Natural killer cell (primary cell): ENCODE data around the gene NEDD4L. TPM values are rescaled to one million over a fixed set of nuclear protein-coding genes. Genes with fewer than 3 reads are reported as not detected.

Experiments used
- ATAC-seq, 3 donors: fragments of 150-1000 bp in 2 of 3; fragments of 200-7000 bp in 1 of 3; cut with Tn5 transposase; 1 replicate in 1 of 3; 2 replicates in 2 of 3; pipeline ENCODE4 v1.10.0; 2021; ENCODE audit warnings: mild to moderate bottlenecking in 2 of 3, moderate library complexity in 2 of 3
- DNase-seq, 2 donors: peaks; one replicate each; pipeline versions ENCODE4 v3.0.0 to v3.0.0-alpha.2; 2013 to 2021; ENCODE audit warnings: mixed read lengths in 1 of 2
- H3K27ac ChIP-seq: one replicate; pipeline ENCODE4 v1.5.1; 2013; ENCODE audit warnings: mild to moderate bottlenecking, low read length
- H3K27me3 ChIP-seq: one replicate; pipeline ENCODE4 v1.6.1; 2013; ENCODE audit warnings: low read length; ENCODE audit not compliant: control insufficient read depth, insufficient read depth
- H3K36me3 ChIP-seq: one replicate; pipeline ENCODE4 v1.6.1; 2013; ENCODE audit warnings: low read length; ENCODE audit not compliant: control insufficient read depth, insufficient read depth
- H3K4me1 ChIP-seq: one replicate; pipeline ENCODE4 v1.6.1; 2013; ENCODE audit warnings: low read length; ENCODE audit not compliant: control insufficient read depth, insufficient read depth
- H3K4me3 ChIP-seq: one replicate; pipeline ENCODE4 v1.5.1; 2013; ENCODE audit warnings: low read length
- H3K9me3 ChIP-seq: one replicate; pipeline ENCODE4 v1.6.1; 2013; ENCODE audit warnings: low read length; ENCODE audit not compliant: control insufficient read depth, insufficient read depth
- H3K27ac Mint-ChIP-seq, 2 donors: one replicate each; pipeline ENCODE4 v1.8.0; 2022; ENCODE audit warnings: mild to moderate bottlenecking in 2 of 2, mixed read lengths in 2 of 2, moderate library complexity in 1 of 2
- H3K27me3 Mint-ChIP-seq, 2 donors: one replicate each; pipeline ENCODE4 v1.8.0; 2022; ENCODE audit warnings: low read depth in 2 of 2, mixed read lengths in 2 of 2
- H3K36me3 Mint-ChIP-seq: one replicate; pipeline ENCODE4 v1.8.0; 2022; ENCODE audit warnings: mixed read lengths
- H3K4me1 Mint-ChIP-seq, 2 donors: one replicate each; pipeline ENCODE4 v1.8.0; 2022; ENCODE audit warnings: mixed read lengths in 2 of 2
- H3K4me3 Mint-ChIP-seq: one replicate; pipeline ENCODE4 v1.8.0; 2022; ENCODE audit warnings: mild to moderate bottlenecking, moderate library complexity, mixed read lengths
- H3K9me3 Mint-ChIP-seq, 2 donors: one replicate each; pipeline ENCODE4 v1.8.0; 2022; ENCODE audit warnings: mixed read lengths in 2 of 2
- CTCF ChIP-seq: fragments of 200-600 bp; IDR thresholded peaks from one replicate; pipeline ENCODE4 v1.8.0; 2022; ENCODE audit warnings: antibody characterized with exemption
- WGBS: methylation state at CpG from one replicate; pipeline ENCODE4 v1.1.7; 2013; ENCODE audit warnings: missing lambda C conversion rate; ENCODE audit not compliant: insufficient coverage; 5-methylcytosine and 5-hydroxymethylcytosine counted together
- intact Hi-C: fragments of 100-400 bp; cut with micrococcal nuclease; formaldehyde crosslinking; loops from one replicate; pipeline ENCODE4 v1.14.2; 2022
- total RNA-seq, 4 donors: library from RNA; stranded (reverse); fragments of 120-200 nt in 1 of 4; gene quantifications; one replicate each; pipeline versions ENCODE4 v1.2.3 to v1.2.4, GENCODE V29; 2013 to 2022

Gene NEDD4L
- total RNA-seq, 3 donors from 2014 or later (not counting 1 experiment from before 2014, with no cell fraction given): 3.4 to 15.3 (median 14.3) TPM

GRCh38 chr18:58308463-58308862, 264.4 kb downstream of the NEDD4L start:
- intact Hi-C loops: no loop called here
- no peak for TF ChIP-seq CTCF
- ATAC-seq: no peak
- Histone ChIP-seq H3K9me3 (peaks cover 3% of the 10 kb centered on the region), H3K4me3 (no peak overlapping the region), H3K4me1 (peaks cover 8% of the 10 kb centered on the region), H3K36me3 (no peaks in the 10 kb centered on the region), H3K27me3 (no peaks in the 10 kb centered on the region), H3K27ac (no peak overlapping the region)
- H3K4me1 Mint-ChIP-seq: peaks cover 0 to 11% of the 10 kb centered on the region in 2 donors
- H3K27me3 Mint-ChIP-seq: peaks cover 2 to 4% of the 10 kb centered on the region in 2 donors
- H3K9me3 Mint-ChIP-seq: no peaks in the 10 kb centered on the region
- no peak for DNase-seq
- H3K27ac Mint-ChIP-seq: no peak overlapping the region
- no peaks in the 10 kb centered on the region for H3K36me3 Mint-ChIP-seq
- H3K4me3 Mint-ChIP-seq: no peak overlapping the region
- 85% methylated on average over 8 of the region's 8 CpGs for WGBS

GRCh38 chr18:58309099-58309498, 265.1 kb downstream of the NEDD4L start:
- Mint-ChIP-seq H3K27ac (no peak overlapping the region), H3K36me3 (no peaks in the 10 kb centered on the region), H3K4me1 (peaks cover 0 to 11% of the 10 kb centered on the region in 2 donors), H3K4me3 (no peak overlapping the region), H3K27me3 (peaks cover 0 to 2% of the 10 kb centered on the region in 2 donors), H3K9me3 (no peaks in the 10 kb centered on the region)
- H3K9me3 ChIP-seq: peaks cover 3% of the 10 kb centered on the region
- intact Hi-C loops: no loop called here
- no peaks in the 10 kb centered on the region for H3K36me3 ChIP-seq
- ATAC-seq (peak in 1 of 3 donors; percentile 43), DNase-seq (no peak)
- H3K27me3 ChIP-seq: no peaks in the 10 kb centered on the region
- H3K4me1 ChIP-seq: peaks cover 8% of the 10 kb centered on the region
- no peak overlapping the region for H3K4me3 ChIP-seq
- 92% methylated on average over 8 of the region's 8 CpGs for WGBS
- no peak overlapping the region for H3K27ac ChIP-seq
- TF ChIP-seq CTCF: no peak

GRCh38 chr18:58309610-58310239, 265.7 kb downstream of the NEDD4L start:
- TF ChIP-seq CTCF: no peak
- H3K27ac ChIP-seq: no peak overlapping the region

GRCh38 chr18:58310517-58310916, 266.5 kb downstream of the NEDD4L start:
- no peak overlapping the region for H3K27ac Mint-ChIP-seq
- H3K4me1 Mint-ChIP-seq: peaks cover 0 to 11% of the 10 kb centered on the region in 2 donors
- Histone ChIP-seq H3K27ac (no peak overlapping the region), H3K36me3 (no peaks in the 10 kb centered on the region), H3K4me3 (no peak overlapping the region), H3K27me3 (no peaks in the 10 kb centered on the region), H3K4me1 (peaks cover 8% of the 10 kb centered on the region), H3K9me3 (peaks cover 3% of the 10 kb centered on the region)
- peaks cover 0 to 2% of the 10 kb centered on the region in 2 donors for H3K27me3 Mint-ChIP-seq
- DNase-seq: peak in 1 of 2 donors; percentile 67
- intact Hi-C loops: no loop called here
- no peaks in the 10 kb centered on the region for H3K9me3 Mint-ChIP-seq
- no peak for ATAC-seq
- no peak overlapping the region for H3K4me3 Mint-ChIP-seq
- TF ChIP-seq CTCF: no peak
- 39% methylated on average over 5 of the region's 7 CpGs for WGBS
- H3K36me3 Mint-ChIP-seq: no peaks in the 10 kb centered on the region

More at GRCh38 chr18:58309610-58310239, 265.7 kb downstream of the NEDD4L start:
- H3K36me3 Mint-ChIP-seq: no peaks in the 10 kb centered on the region
- Histone ChIP-seq H3K4me3 (no peak overlapping the region), H3K36me3 (no peaks in the 10 kb centered on the region), H3K27me3 (no peaks in the 10 kb centered on the region), H3K4me1 (peaks cover 8% of the 10 kb centered on the region), H3K9me3 (peaks cover 3% of the 10 kb centered on the region)
- no peak for ATAC-seq
- no peaks in the 10 kb centered on the region for H3K9me3 Mint-ChIP-seq
- no peak for DNase-seq
- H3K27me3 Mint-ChIP-seq: peaks cover 0 to 2% of the 10 kb centered on the region in 2 donors
- no peak overlapping the region for H3K4me3 Mint-ChIP-seq
- peaks cover 0 to 11% of the 10 kb centered on the region in 2 donors for H3K4me1 Mint-ChIP-seq
- WGBS: 95% methylated on average over 7 of the region's 7 CpGs
- intact Hi-C loops: no loop called here
- H3K27ac Mint-ChIP-seq: no peak overlapping the region
